H1 (cell line): Measurements from ENCODE around the gene FREM1. TPM values are rescaled to one million over a fixed set of nuclear protein-coding genes. Genes with fewer than 3 reads are reported as not detected.

Experiments used
- CTCF ChIA-PET: fragments of 300-600 bp; sonication (Branson Sonifier 250); formaldehyde crosslinking; loops from one replicate; lab custom pipeline; 2021; ENCODE audit not compliant: partially characterized antibody; lab: Charles Lee
- POLR2A ChIA-PET: fragments of 300-600 bp; sonication (Branson Sonifier 250); formaldehyde crosslinking; loops from one replicate; lab custom pipeline; 2021; ENCODE audit warnings: inconsistent platforms; ENCODE audit not compliant: partially characterized antibody; lab: Charles Lee
- DNase-seq, 2 experiments: peaks; one replicate each; pipeline versions ENCODE4 v3.0.0 to v3.0.0-alpha.2; 2010 to 2022; ENCODE audit warnings: low spot score in 2 of 2, low read depth in 1 of 2, mixed read lengths in 1 of 2
- FAIRE-seq: peaks from 2 replicates; lab custom pipeline; 2011; peaks lifted over from hg19 to GRCh38; lab: Jason Lieb, UNC
- H2AFZ ChIP-seq: 2 replicates; pipeline ENCODE4 v1.8.1; 2012; ENCODE audit warnings: low read length, inconsistent platforms
- H2AK5ac ChIP-seq: 2 replicates; pipeline ENCODE4 v1.6.1; 2013; ENCODE audit warnings: low read depth, low read length
- H2BK120ac ChIP-seq: replicated peaks from 2 replicates; pipeline ENCODE3; 2013; ENCODE audit warnings: low read depth, low read length, inconsistent platforms
- H2BK12ac ChIP-seq: 2 replicates; pipeline ENCODE4 v1.6.1; 2013; ENCODE audit warnings: low read depth, low read length
- H2BK15ac ChIP-seq: 2 replicates; pipeline ENCODE4 v1.6.1; 2013; ENCODE audit warnings: low read length
- H2BK20ac ChIP-seq: 2 replicates; pipeline ENCODE4 v1.6.1; 2013; ENCODE audit warnings: low read length
- H2BK5ac ChIP-seq: 2 replicates; pipeline ENCODE4 v1.6.1; 2013; ENCODE audit warnings: low read depth, low read length
- H3K14ac ChIP-seq: 2 replicates; pipeline ENCODE4 v1.6.1; 2013; ENCODE audit warnings: inconsistent platforms; ENCODE audit not compliant: insufficient read length
- H3K18ac ChIP-seq: 2 replicates; pipeline ENCODE4 v1.6.1; 2013; ENCODE audit warnings: low read length; ENCODE audit errors: extremely low read depth
- H3K23ac ChIP-seq: 2 replicates; pipeline ENCODE4 v1.6.1; 2013; ENCODE audit warnings: inconsistent platforms; ENCODE audit not compliant: insufficient read length
- H3K23me2 ChIP-seq: 2 replicates; pipeline ENCODE4 v1.6.1; 2013; ENCODE audit warnings: low read depth, low read length
- H3K27ac ChIP-seq: 2 replicates; pipeline ENCODE4 v1.6.1; 2011; ENCODE audit warnings: low read depth, low read length, inconsistent platforms
- H3K27me3 ChIP-seq, 4 experiments: replicated peaks in 1 of 4; 1 replicate in 1 of 4; 2 replicates in 3 of 4; pipeline versions ENCODE4 v1.6.1 to v1.8.1; 2011 to 2013; ENCODE audit warnings: low read length in 3 of 4, mild to moderate bottlenecking in 3 of 4, inconsistent platforms in 2 of 4, mixed read lengths in 2 of 4, moderate library complexity in 1 of 4; ENCODE audit not compliant: control insufficient read depth in 3 of 4, insufficient read depth in 3 of 4; ENCODE audit errors: extremely low read depth in 1 of 4
- H3K36me3 ChIP-seq, 4 experiments: 2 replicates each; pipeline versions ENCODE4 v1.6.1 to v1.8.1; 2011 to 2013; ENCODE audit warnings: mild to moderate bottlenecking in 4 of 4, low read length in 3 of 4, moderate library complexity in 2 of 4, control low read depth in 1 of 4, inconsistent platforms in 1 of 4; ENCODE audit not compliant: insufficient read depth in 4 of 4, control insufficient read depth in 2 of 4
- H3K4ac ChIP-seq: replicated peaks from 2 replicates; pipeline ENCODE3; 2013; ENCODE audit warnings: low read length, low read depth, mixed read lengths, inconsistent platforms; ENCODE audit not compliant: insufficient read length
- H3K4me1 ChIP-seq, 4 experiments: replicated peaks in 1 of 4; 1 replicate in 1 of 4; 2 replicates in 3 of 4; pipeline versions ENCODE4 v1.6.1 to v1.8.1; 2011 to 2013; ENCODE audit warnings: low read length in 3 of 4, inconsistent platforms in 2 of 4, mixed read lengths in 1 of 4; ENCODE audit not compliant: insufficient read depth in 4 of 4, control insufficient read depth in 3 of 4
- H3K4me2 ChIP-seq, 2 experiments: 2 replicates each; pipeline versions ENCODE4 v1.6.1 to v1.8.1; 2011 to 2013; ENCODE audit warnings: low read depth in 2 of 2, low read length in 2 of 2, control low read depth in 1 of 2, inconsistent platforms in 1 of 2, mild to moderate bottlenecking in 1 of 2; ENCODE audit not compliant: insufficient read depth in 1 of 2
- H3K4me3 ChIP-seq, 4 experiments: fragments of 200-600, 300-600 bp in 1 of 4; sonication (generic), shearing (Covaris generic), sonication (Bioruptor Twin) in 1 of 4; 2 replicates each; pipeline versions ENCODE4 v1.5.1 to v1.8.1; 2011 to 2016; ENCODE audit warnings: low read length in 4 of 4, low read depth in 3 of 4, control low read depth in 2 of 4, inconsistent platforms in 2 of 4, mild to moderate bottlenecking in 2 of 4, mixed read lengths in 1 of 4, moderate library complexity in 1 of 4; ENCODE audit not compliant: insufficient read depth in 2 of 4; ENCODE audit errors: extremely low read depth in 1 of 4
- H3K56ac ChIP-seq: replicated peaks from 2 replicates; pipeline ENCODE3; 2013; ENCODE audit warnings: low read depth, mild to moderate bottlenecking, mixed read lengths, low read length, inconsistent platforms; ENCODE audit not compliant: insufficient read length
- H3K79me1 ChIP-seq: 2 replicates; pipeline ENCODE4 v1.6.1; 2013; ENCODE audit warnings: low read depth, low read length, control low read depth
- H3K79me2 ChIP-seq, 2 experiments: 2 replicates each; pipeline versions ENCODE4 v1.6.1 to v1.8.1; 2012 to 2013; ENCODE audit warnings: low read length in 2 of 2, mild to moderate bottlenecking in 2 of 2, inconsistent platforms in 1 of 2; ENCODE audit not compliant: insufficient read depth in 2 of 2, control insufficient read depth in 1 of 2
- H3K9ac ChIP-seq, 4 experiments: replicated peaks in 1 of 4; 1 replicate in 1 of 4; 2 replicates in 3 of 4; pipeline versions ENCODE4 v1.6.1 to v1.8.1; 2011 to 2013; ENCODE audit warnings: low read depth in 3 of 4, low read length in 3 of 4, control low read depth in 2 of 4, mild to moderate bottlenecking in 2 of 4, moderate library complexity in 2 of 4, inconsistent platforms in 1 of 4; ENCODE audit errors: extremely low read depth in 1 of 4
- H3K9me3 ChIP-seq, 2 experiments: 2 replicates each; pipeline versions ENCODE4 v1.6.1 to v1.8.1; 2012 to 2013; ENCODE audit warnings: mild to moderate bottlenecking in 2 of 2, moderate library complexity in 2 of 2, control low read depth in 1 of 2, inconsistent platforms in 1 of 2, low read depth in 1 of 2, low read length in 1 of 2, mixed read lengths in 1 of 2; ENCODE audit not compliant: insufficient read depth in 2 of 2
- H4K20me1 ChIP-seq, 2 experiments: replicated peaks in 1 of 2; 2 replicates each; pipeline versions ENCODE3 to v1.8.1; 2011 to 2013; ENCODE audit warnings: inconsistent platforms in 2 of 2, low read length in 2 of 2, mild to moderate bottlenecking in 1 of 2; ENCODE audit not compliant: insufficient read depth in 2 of 2, control insufficient read depth in 1 of 2
- H4K5ac ChIP-seq: 2 replicates; pipeline ENCODE4 v1.6.1; 2013; ENCODE audit warnings: low read length, low read depth, mixed read lengths, inconsistent platforms; ENCODE audit not compliant: insufficient read length
- H4K8ac ChIP-seq: 2 replicates; pipeline ENCODE4 v1.8.0; 2013; ENCODE audit warnings: mild to moderate bottlenecking, moderate library complexity, low read length, inconsistent platforms; ENCODE audit not compliant: insufficient read depth; ENCODE audit errors: extremely low read depth
- H4K91ac ChIP-seq: replicated peaks from 2 replicates; pipeline ENCODE3; 2013; ENCODE audit warnings: low read length, mixed read lengths, inconsistent platforms; ENCODE audit not compliant: insufficient read length
- CEBPB ChIP-seq: IDR thresholded peaks from 2 replicates; pipeline ENCODE4 v1.6.1; 2012; ENCODE audit warnings: low read depth, low read length
- GABPA ChIP-seq: IDR thresholded peaks from 2 replicates; pipeline ENCODE4 v1.6.1; 2011; ENCODE audit warnings: mild to moderate bottlenecking, low read length, moderate library complexity, borderline replicate concordance; ENCODE audit not compliant: insufficient read depth
- RBBP5 ChIP-seq: IDR thresholded peaks from 2 replicates; pipeline ENCODE4 v1.7.1; 2012; ENCODE audit warnings: low read depth, mild to moderate bottlenecking, inconsistent platforms, low read length, moderate library complexity, borderline replicate concordance
- TAF7 ChIP-seq: optimal IDR thresholded peaks from 2 replicates; pipeline ENCODE3; 2011; ENCODE audit warnings: low read depth, mild to moderate bottlenecking, inconsistent platforms, low read length, moderate library complexity, borderline replicate concordance
- TBP ChIP-seq: IDR thresholded peaks from 2 replicates; pipeline ENCODE4 v1.6.1; 2011; ENCODE audit warnings: low read depth, low read length, improper control_type of control experiment
- WGBS, 2 experiments: shearing (Covaris generic) in 1 of 2; methylation state at CpG; one replicate each; pipeline versions ENCODE4 v1.1.6 to v1.1.7; 2013 to 2015; ENCODE audit warnings: low lambda C conversion rate in 2 of 2, mixed read lengths in 2 of 2, inconsistent platforms in 1 of 2, low coverage in 1 of 2, missing lambda C conversion rate in 1 of 2; ENCODE audit not compliant: insufficient replicate concordance in 2 of 2, insufficient coverage in 1 of 2, insufficient read length in 1 of 2; ENCODE audit errors: extremely low coverage in 1 of 2, missing lambda C conversion rate in 1 of 2; 5-methylcytosine and 5-hydroxymethylcytosine counted together
- polyA plus RNA-seq, 7 experiments: library from polyadenylated mRNA; depleted of rRNA in 3 of 7; stranded (reverse) in 5 of 7; unstranded in 2 of 7; fragments of >200 nt in 5 of 7; fragments of 200-250 nt in 2 of 7; gene quantifications; 1 replicate in 5 of 7; 2 replicates in 1 of 7; 4 replicates in 1 of 7; pipeline versions ENCODE4 v1.2.1 to v1.2.3, GENCODE V29; 2011 to 2013; ENCODE audit warnings: missing spikeins in 2 of 7, mixed read lengths in 2 of 7
- total RNA-seq: library from RNA; stranded (reverse); fragmentation: NEBNext Ultra II Directional; extraction: Animal tissue kit (Norgen Biotek cat#: 25700); gene quantifications from 2 replicates; pipeline ENCODE4 v1.2.1, GENCODE V29; 2021

Gene FREM1
- total and polyA plus RNA-seq, 2 of the 8 experiments (the other 6 are each of a cell fraction or from before 2014, with no cell fraction given), result 2.6 to 3.1 TPM

GRCh38 chr9:14939378-14939777 is 29.1 kb upstream of the FREM1 start:
- no peaks in the 10 kb centered on the region for H3K27me3 ChIP-seq
- 74% methylated on average over 4 of the region's 4 CpGs; no CpG with 5 or more reads in 1 of the 2 experiments for WGBS, 2 experiments
- H3K79me1 ChIP-seq, result no peaks in the 10 kb centered on the region
- no peak overlapping the region for H3K14ac ChIP-seq
- H3K23ac ChIP-seq, result no peak overlapping the region
- DNase-seq, result peak in 1 of 2 experiments; percentile 13
- no peak overlapping the region for H2AK5ac ChIP-seq
- H3K4ac ChIP-seq, result no peak overlapping the region
- no peaks in the 10 kb centered on the region for H3K36me3 ChIP-seq
- ChIA-PET POLR2A (no interaction called here), CTCF (no interaction called here)
- H3K79me2 ChIP-seq, result no peaks in the 10 kb centered on the region
- no peak overlapping the region for H4K8ac ChIP-seq
- no peak overlapping the region for H2BK15ac ChIP-seq
- H4K20me1 ChIP-seq, result no peaks in the 10 kb centered on the region
- no peaks in the 10 kb centered on the region for H3K23me2 ChIP-seq
- no peak overlapping the region for H3K56ac ChIP-seq
- no peak overlapping the region for H2BK20ac ChIP-seq
- no peak overlapping the region for H2BK5ac ChIP-seq
- H3K27ac ChIP-seq, result no peak overlapping the region
- no peak overlapping the region for H3K4me3 ChIP-seq
- no peak overlapping the region for H2BK120ac ChIP-seq
- no peaks in the 10 kb centered on the region for H3K9me3 ChIP-seq
- H2BK12ac ChIP-seq, result no peak overlapping the region
- peak; percentile 45 for FAIRE-seq
- H3K4me1 ChIP-seq, result no peaks in the 10 kb centered on the region; a peak in 1 of 7 replicates
- no peak overlapping the region; the same call in 1 of the 2 replicates for H3K18ac ChIP-seq
- H3K9ac ChIP-seq, result no peak overlapping the region
- no peak overlapping the region for H4K5ac ChIP-seq
- no peak overlapping the region for H4K91ac ChIP-seq
- 0 out of 2 replicates have a peak overlapping the region, but pooled peaks have one; percentile 26 for H2AFZ ChIP-seq
- peak overlapping the region in 1 of 2 experiments; percentile 41; a peak in 1 of 4 replicates for H3K4me2 ChIP-seq
- TF ChIP-seq CEBPB (no peak), RBBP5 (no peak), GABPA (no peak), TAF7 (no peak), TBP (no peak)
